ENCODE data around the gene CTPS2. TPM values are rescaled to one million over a fixed set of nuclear protein-coding genes. Genes with fewer than 3 reads are reported as not detected.

CTPS2 gene
- total RNA-seq, 2 experiments from 2014 or later = 4.6 to 4.7 TPM

DNA sequence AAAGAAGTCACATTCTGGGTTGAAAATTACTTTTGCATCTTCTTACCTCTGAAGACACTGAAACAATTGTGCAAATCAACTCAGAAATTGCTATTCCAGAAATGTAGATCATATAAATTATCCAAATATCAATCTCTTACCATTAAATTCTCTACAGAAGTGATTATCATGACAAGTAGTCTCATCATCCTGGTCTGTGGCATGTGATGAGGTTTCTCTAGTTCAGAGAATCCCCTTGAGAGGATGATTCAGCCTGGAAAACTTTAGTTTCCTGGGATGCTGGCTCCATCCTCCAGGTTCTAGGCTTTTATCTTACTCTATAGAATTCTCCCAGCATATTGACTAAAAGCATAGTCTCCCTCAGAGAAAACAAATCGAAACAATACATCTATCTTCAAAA is 138.7 kb downstream of the CTPS2 start:
- ChIA-PET POLR2A (no interaction called here), CTCF (no interaction called here)
- Mint-ChIP-seq H3K4me1 (ENCODE audit: low read depth) (peaks cover 2% of the 10 kb centered on the region), H3K9me3 (ENCODE audit: insufficient read depth) (no peaks in the 10 kb centered on the region), H3K27me3 (ENCODE audit: low read depth) (no peaks in the 10 kb centered on the region), H3K4me3 (no peak overlapping the region), H3K27ac (no peak overlapping the region), H3K36me3 (ENCODE audit: low read depth) (no peaks in the 10 kb centered on the region)
- DNase-seq (no peak), ATAC-seq (no peak)

DNA sequence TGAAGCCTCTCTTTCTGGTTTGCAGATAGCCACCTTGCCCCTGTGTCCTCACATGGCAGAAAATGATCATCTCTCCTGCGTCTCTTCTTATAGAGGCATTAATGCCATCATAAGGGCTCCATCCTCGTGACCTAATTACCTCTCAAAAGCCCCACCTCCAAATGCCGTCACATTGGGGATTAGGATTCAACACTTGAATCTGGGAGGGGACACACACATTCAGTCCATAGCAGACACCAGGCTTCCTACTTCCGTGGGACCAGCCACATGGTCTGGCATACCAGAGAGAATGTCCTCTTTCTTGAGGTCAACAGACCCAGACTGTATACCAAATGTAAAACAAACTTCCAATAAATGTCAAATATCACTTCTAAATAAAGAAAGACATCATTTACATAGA is 144.8 kb downstream of the CTPS2 start:
- DNase-seq (no peak), ATAC-seq (no peak)
- no peak overlapping the region for H3K27ac Mint-ChIP-seq
- ChIA-PET POLR2A (no interaction called here), CTCF (no interaction called here)
- no peaks in the 10 kb centered on the region for H3K9me3 Mint-ChIP-seq (ENCODE audit: insufficient read depth)
- no peak overlapping the region for H3K4me3 Mint-ChIP-seq
- H3K36me3 Mint-ChIP-seq (ENCODE audit: low read depth) = no peaks in the 10 kb centered on the region
- no peaks in the 10 kb centered on the region for H3K27me3 Mint-ChIP-seq (ENCODE audit: low read depth)
- no peaks in the 10 kb centered on the region for H3K4me1 Mint-ChIP-seq (ENCODE audit: low read depth)

DNA sequence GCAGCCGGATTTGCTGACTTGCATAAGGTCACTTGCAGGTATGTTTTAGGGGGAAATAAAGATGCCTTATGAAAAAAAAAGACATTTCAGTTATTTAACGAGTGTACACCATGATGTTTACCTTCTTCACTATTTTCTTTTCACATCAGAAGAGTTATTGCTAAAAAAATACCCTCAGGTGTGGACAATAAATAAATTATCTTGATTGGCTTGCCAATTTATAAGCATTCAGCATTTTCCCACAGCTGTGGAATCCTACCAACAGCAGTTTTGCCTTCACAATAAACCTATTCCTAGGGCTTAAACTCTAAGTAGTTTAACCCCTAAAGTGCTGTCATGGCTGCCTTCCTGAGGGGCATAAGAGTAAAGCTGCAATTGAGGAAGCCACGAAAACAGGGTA is 145.9 kb downstream of the CTPS2 start:
- CTCF ChIA-PET = no interaction called here
- Mint-ChIP-seq H3K4me3 (no peak overlapping the region), H3K36me3 (ENCODE audit: low read depth) (no peaks in the 10 kb centered on the region), H3K27me3 (ENCODE audit: low read depth) (no peaks in the 10 kb centered on the region), H3K4me1 (ENCODE audit: low read depth) (no peaks in the 10 kb centered on the region), H3K9me3 (ENCODE audit: insufficient read depth) (no peaks in the 10 kb centered on the region), H3K27ac (no peak overlapping the region)
- POLR2A ChIA-PET = no interaction called here
- DNase-seq (no peak), ATAC-seq (no peak)

DNA sequence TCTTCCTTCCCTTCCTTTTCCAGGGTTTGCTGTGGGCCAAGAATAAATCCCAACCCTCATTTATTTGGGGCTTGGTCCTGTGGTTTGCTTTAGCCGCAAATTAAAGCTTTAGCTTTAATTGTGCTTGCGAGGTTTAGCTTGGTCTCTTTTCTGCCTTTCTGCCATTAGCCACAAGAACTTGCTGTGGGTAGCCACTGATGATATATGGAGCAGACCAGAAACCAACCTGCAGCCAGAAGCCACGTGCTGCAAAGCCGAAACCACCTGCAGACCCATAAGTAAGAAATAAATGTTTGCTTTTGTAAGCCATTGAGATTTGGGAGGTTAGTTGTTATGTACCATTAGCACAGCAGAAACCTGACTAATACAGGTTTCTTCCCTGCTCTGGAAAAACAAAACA is 152.3 kb downstream of the CTPS2 start:
- no peak overlapping the region for H3K4me3 Mint-ChIP-seq
- POLR2A ChIA-PET = no interaction called here
- no peak for ATAC-seq
- DNase-seq = no peak
- peaks cover 15% of the 10 kb centered on the region for H3K4me1 Mint-ChIP-seq (ENCODE audit: low read depth)
- no peaks in the 10 kb centered on the region for H3K27me3 Mint-ChIP-seq (ENCODE audit: low read depth)
- no peaks in the 10 kb centered on the region for H3K36me3 Mint-ChIP-seq (ENCODE audit: low read depth)
- no peak overlapping the region for H3K27ac Mint-ChIP-seq
- CTCF ChIA-PET = no interaction called here
- no peaks in the 10 kb centered on the region for H3K9me3 Mint-ChIP-seq (ENCODE audit: insufficient read depth)

DNA sequence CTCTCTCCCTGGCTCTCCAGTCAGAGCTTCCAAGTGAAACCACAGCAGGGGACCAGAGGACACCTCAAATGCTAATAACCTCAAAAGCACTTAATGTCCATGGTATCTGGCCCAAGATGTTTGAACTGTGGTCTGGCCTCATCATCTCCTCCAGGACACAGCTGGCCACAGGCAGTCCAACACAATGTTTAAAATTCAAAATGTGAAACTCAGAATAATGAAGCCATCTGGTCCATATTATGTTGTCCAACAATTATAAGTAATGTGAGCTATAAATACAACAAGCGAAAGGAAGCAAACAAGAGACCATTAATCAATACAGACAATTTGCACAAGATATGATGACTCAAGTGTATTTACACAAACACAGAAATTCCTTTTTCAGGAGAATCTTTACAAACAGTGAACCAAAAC is 153.3 kb downstream of the CTPS2 start:
- ChIA-PET POLR2A (no interaction called here), CTCF (no interaction called here)
- Mint-ChIP-seq H3K9me3 (ENCODE audit: insufficient read depth) (no peaks in the 10 kb centered on the region), H3K36me3 (ENCODE audit: low read depth) (no peaks in the 10 kb centered on the region), H3K4me3 (no peak overlapping the region), H3K4me1 (ENCODE audit: low read depth) (peaks cover 15% of the 10 kb centered on the region), H3K27ac (no peak overlapping the region), H3K27me3 (ENCODE audit: low read depth) (no peaks in the 10 kb centered on the region)
- ATAC-seq = no peak
- no peak for DNase-seq

DNA sequence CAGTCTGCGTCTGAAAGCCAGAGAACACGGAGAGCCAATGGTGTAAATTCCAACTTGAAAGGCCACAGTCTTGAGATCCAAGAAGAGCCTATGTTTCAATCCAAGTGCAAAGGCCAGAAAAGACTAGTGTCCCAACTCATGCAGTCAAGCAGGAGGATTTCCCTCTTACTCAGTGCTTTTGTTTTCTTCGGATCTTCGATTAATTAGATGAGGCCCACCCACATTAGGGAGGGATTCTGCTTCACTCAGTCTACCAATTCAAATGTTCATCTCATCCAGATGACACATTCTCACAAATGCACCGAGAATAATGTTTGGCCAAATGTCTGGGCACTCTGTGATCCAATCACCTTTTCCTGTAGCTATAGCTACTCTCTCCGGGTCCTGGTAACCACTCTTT is 154.0 kb downstream of the CTPS2 start:
- no peak overlapping the region for H3K27ac Mint-ChIP-seq
- no peaks in the 10 kb centered on the region for H3K36me3 Mint-ChIP-seq (ENCODE audit: low read depth)
- H3K4me3 Mint-ChIP-seq = no peak overlapping the region
- no peak for ATAC-seq
- ChIA-PET POLR2A (no interaction called here), CTCF (no interaction called here)
- no peak for DNase-seq
- H3K27me3 Mint-ChIP-seq (ENCODE audit: low read depth) = no peaks in the 10 kb centered on the region
- H3K9me3 Mint-ChIP-seq (ENCODE audit: insufficient read depth) = no peaks in the 10 kb centered on the region
- peaks cover 15% of the 10 kb centered on the region for H3K4me1 Mint-ChIP-seq (ENCODE audit: low read depth)

DNA sequence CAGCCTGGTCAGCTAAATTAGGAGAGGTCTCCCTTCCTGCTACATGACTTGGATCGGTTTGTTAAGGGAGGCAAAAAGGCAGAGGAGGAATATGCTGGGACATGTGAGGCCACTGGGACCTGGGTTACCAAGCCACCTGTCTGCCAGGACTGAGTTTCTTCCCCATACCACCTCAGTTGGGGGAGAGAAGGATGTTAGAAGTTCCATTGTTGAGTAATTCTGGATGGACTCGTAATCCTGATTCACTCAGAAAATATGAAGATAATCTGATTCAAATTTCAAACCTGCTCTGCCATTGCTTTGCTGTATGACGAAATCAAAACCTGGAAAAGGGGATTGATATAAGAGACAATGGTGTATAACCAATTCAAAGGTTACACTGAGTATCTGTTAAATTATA is 159.9 kb downstream of the CTPS2 start:
- H3K27ac Mint-ChIP-seq = no peak overlapping the region
- ChIA-PET POLR2A (no interaction called here), CTCF (no interaction called here)
- no peaks in the 10 kb centered on the region for H3K36me3 Mint-ChIP-seq (ENCODE audit: low read depth)
- DNase-seq (no peak), ATAC-seq (no peak)
- H3K27me3 Mint-ChIP-seq (ENCODE audit: low read depth) = no peaks in the 10 kb centered on the region
- H3K4me1 Mint-ChIP-seq (ENCODE audit: low read depth) = no peaks in the 10 kb centered on the region
- H3K4me3 Mint-ChIP-seq = no peak overlapping the region
- H3K9me3 Mint-ChIP-seq (ENCODE audit: insufficient read depth) = no peaks in the 10 kb centered on the region

DNA sequence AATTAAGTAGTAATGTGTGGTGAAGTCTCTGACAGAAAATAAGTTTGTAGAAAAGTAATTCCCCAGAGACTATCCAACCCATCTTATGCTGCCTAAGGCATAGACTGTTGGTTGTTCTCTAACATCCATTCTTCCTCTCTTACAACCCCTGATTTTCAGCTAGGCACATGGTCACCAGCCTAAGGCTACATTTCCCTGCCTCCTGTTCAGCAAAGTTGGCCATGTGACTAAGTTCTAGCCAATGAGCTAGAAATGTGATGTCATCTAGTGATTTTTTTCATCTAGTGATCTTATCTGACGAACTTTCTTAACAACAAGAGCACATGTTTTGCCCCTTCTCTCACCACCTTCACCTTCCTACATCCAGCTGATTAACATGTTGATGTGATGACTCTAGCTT is 164.8 kb downstream of the CTPS2 start:
- Mint-ChIP-seq H3K9me3 (ENCODE audit: insufficient read depth) (no peaks in the 10 kb centered on the region), H3K4me1 (ENCODE audit: low read depth) (no peaks in the 10 kb centered on the region), H3K4me3 (no peak overlapping the region), H3K36me3 (ENCODE audit: low read depth) (no peaks in the 10 kb centered on the region), H3K27me3 (ENCODE audit: low read depth) (no peaks in the 10 kb centered on the region), H3K27ac (no peak overlapping the region)
- ChIA-PET POLR2A (no interaction called here), CTCF (no interaction called here)
- DNase-seq = no peak
- no peak for ATAC-seq

DNA sequence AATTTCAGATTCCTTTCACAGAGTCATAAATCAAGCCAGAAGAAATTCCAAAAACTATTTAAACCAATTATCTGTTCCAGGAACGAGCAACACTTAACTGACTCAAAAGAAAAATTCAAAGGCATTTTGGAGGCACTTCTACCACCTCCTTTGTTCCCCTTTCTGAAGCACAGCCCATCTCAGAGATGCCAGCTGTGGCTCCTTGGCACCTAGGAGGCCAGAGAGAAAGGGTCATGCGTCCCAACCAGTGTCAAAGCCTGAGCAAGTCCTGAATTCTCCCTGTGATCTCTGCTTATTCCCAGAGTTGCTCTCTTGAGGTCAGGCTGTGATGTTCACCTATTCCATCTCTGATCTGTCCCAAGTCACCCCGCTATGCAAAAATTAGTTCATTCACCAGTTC is 167.5 kb downstream of the CTPS2 start:
- Mint-ChIP-seq H3K4me1 (ENCODE audit: low read depth) (no peaks in the 10 kb centered on the region), H3K36me3 (ENCODE audit: low read depth) (no peaks in the 10 kb centered on the region), H3K27ac (no peak overlapping the region), H3K4me3 (no peak overlapping the region), H3K27me3 (ENCODE audit: low read depth) (no peaks in the 10 kb centered on the region), H3K9me3 (ENCODE audit: insufficient read depth) (no peaks in the 10 kb centered on the region)
- ChIA-PET CTCF (no interaction called here), POLR2A (no interaction called here)
- ATAC-seq = no peak
- DNase-seq = no peak

Small RNA genes lying within 50 kb of the gene (microRNA-seq; reads per million reads assigned to microRNA genes)
- gene MIR548AM = not detected

Other genes starting within 250 kb of the CTPS2 start
- not detected for gene S100G, start 62.5 kb downstream of the CTPS2 start, total RNA-seq
- gene SYAP1, start 6.9 kb upstream of the CTPS2 start, total RNA-seq = 10 to 100 TPM; 13.0 to 13.9 TPM
- 10 to 100 TPM; 10.8 to 10.9 TPM for gene TXLNG, start 73.8 kb upstream of the CTPS2 start, total RNA-seq
- gene RBBP7, start 157.7 kb upstream of the CTPS2 start, total RNA-seq = 100 to 1,000 TPM; 195 to 201 TPM
- gene REPS2, start 234.0 kb upstream of the CTPS2 start, total RNA-seq = not detected